Fibroblast of the conjunctiva (primary cell): Measurements from ENCODE around the gene KRTAP4-5.
"Not testable (repeated sequence)": the region's sequence is repeated elsewhere in the genome, so short reads cannot be mapped to it uniquely, and the experiment has no call there.

Experiments
- DNase-seq: peaks from one replicate; pipeline ENCODE4 v3.0.0-alpha.2; 2010; ENCODE audit warnings: low read depth

KRTAP4-5 gene

GRCh38 chr17:41147531-41148204 lies 2.0 kb downstream of the KRTAP4-5 start:
- no peak for DNase-seq

DNA sequence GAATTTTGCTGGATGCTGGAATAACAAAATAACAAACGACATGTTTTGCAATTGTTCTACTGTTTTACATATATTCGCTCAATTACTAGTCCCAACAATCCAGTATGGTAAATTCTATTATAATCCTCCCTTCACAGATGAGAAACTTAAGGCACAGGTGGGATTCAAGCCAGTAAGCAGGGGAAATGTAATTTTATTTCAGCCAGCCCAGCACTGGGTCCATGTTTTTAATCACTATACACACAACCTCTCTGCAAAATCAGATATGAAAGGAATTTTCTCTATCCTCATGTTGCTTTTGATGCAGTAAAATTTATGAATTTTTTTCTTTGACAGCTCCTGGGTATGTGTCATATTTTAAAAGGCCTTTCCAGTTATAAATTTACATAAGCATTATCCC lies 4.4 kb downstream of the KRTAP4-5 start:
- DNase-seq: no peak

GRCh38 chr17:41144846-41145245 lies 4.8 kb downstream of the KRTAP4-5 start:
- DNase-seq: no peak

DNA sequence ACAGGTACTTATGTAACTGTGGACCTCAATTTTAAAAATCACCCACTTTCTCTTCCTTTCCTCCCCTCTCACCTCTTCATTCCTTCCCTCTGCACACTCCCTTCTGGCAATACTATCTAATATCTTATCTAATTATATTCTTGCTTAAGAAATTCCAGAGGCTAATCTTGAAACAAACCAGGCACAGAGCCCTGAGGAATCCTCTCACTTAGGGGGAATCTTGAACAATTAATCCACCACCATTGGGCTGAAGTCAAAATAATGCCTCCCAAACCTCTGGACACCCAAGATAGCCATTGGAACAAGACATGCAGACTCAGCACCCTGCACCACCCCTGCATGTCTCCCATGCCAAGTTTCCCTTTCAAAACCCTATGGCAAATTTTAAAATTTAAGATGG lies 8.3 kb downstream of the KRTAP4-5 start:
- DNase-seq: no peak

GRCh38 chr17:41140360-41141131 lies 9.1 kb downstream of the KRTAP4-5 start, which contains the start of gene KRTAP4-6:
KRTAP4-6 (minus strand) TSS chr17:41140544; CDS start chr17:41140487, 57 bp downstream.
- peak; percentile 10 for DNase-seq

DNA sequence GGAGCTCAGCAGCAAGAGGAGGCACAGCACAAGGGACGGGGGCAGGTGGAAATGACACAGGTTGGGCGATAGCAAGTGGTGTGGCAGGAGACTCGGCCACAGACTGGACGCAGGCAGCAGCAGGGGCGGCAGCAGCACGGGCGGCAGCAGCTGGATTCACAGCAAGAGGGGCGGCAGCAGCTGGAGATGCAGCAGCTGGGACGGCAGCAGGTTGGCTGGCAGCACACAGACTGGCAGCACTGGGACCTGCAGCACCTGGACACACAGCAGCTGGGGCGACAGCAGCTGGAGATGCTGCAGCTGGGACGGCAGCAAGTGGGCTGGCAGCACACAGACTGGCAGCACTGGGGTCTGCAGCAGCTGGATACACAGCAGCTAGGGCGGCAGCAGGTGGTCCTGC lies 9.8 kb downstream of the KRTAP4-5 start:
- DNase-seq: not testable (repeated sequence)

DNA sequence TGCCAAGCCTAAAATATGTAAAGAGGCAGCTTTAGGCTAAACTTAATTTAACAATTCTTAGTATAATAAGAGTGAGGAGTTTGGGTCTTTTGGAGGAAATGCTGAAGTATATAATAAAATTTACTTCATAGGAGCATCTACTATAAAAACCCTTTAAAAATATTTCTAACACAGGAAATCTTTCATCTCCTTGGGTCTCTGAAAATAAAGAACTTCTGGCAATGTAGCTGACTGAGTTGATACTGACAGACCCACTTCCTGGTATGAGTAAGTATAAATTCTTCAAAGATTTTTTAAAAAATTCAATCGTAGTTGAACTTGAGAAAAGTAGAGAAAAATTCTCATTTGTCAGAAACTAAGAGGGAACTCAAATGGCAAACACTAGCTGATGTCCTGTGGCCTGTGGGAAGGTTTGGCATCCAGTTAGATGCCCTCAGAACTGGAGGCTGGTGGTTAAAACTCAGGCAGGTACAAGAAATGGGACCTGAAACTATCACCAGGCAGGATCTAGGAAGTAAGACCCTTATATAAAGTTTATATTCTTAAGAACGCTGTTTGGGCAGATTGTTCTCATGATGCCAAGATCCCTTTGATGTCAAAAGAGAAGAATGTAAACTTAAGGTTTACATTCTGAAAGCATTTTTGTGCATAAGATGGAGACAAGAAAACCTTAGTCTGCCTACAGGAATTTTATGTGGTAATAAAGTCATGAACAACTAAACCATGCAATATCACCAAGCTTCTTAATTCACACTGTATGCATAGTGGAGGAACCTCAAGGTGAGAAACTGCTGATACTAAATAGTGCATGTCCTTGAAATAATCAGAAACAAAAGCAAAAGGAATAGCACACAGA lies 15.5 kb downstream of the KRTAP4-5 start:
- no peak for DNase-seq

DNA sequence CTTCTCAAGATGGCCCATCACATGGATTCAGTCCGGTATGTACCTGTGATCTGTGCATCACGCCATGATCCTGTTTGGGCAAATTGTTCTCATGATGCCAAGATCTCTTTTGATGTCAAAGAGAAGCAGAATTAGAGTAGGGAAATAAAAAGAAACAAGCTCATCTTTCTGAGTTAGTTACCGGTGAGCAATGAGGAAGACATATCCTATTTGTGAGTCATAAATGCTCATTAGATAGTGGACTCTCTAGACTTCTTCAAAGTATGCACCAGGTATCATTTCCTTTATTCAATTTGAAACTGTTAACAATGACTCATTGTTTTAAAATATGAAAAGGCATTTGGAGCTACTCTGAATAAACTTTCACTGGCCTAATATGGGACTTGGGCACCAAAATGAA lies 17.6 kb downstream of the KRTAP4-5 start:
- no peak for DNase-seq

DNA sequence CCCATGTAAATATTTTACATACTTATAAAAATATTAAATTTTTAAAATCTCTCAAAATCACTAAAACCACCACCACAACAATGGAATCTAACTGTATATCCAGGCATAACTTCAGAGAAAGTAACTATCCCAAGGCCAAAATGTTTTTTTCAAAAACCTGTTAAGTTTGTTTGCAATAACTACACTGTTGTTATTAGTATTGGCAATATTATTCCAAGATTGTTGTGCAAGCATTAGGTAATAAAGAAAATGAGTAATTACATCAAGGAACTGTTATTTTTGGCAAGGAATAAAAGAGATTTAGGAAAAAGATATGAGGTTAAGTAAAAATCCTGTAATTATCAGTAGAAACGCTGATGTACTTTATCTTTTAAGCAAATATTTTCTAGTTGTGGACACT lies 22.3 kb downstream of the KRTAP4-5 start:
- DNase-seq: no peak

- DNase-seq: no peak
Observed at GRCh38 chr17:41126412-41126811, 23.2 kb downstream of the KRTAP4-5 start.

GRCh38 chr17:41125064-41125463 lies 24.6 kb downstream of the KRTAP4-5 start:
- DNase-seq: no peak

DNA sequence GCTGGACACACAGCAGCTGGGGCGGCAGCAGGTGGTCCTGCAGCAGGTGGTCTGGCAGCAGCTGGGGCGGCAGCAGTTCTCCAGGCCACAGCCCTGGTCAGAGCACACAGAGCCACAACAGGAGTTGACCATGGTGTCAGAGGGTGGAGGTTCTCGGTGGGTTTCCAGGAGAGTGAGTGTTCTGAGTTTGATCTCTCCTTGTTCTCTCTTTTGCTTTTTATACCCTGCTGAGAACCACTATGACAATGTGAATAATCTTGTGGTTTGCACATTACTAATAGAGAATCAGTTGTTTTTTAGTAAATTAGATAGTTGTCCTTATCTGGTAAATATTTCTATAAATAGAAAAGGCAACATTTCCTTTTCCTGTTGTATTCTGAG lies 25.6 kb downstream of the KRTAP4-5 start, which contains the start of gene KRTAP4-12:
Gene KRTAP4-12, minus strand, starts transcription at position 192 of the 381 bp plus-strand sequence. Its CDS starts 60 bp downstream, at position 132.
- not testable (repeated sequence) for DNase-seq

DNA sequence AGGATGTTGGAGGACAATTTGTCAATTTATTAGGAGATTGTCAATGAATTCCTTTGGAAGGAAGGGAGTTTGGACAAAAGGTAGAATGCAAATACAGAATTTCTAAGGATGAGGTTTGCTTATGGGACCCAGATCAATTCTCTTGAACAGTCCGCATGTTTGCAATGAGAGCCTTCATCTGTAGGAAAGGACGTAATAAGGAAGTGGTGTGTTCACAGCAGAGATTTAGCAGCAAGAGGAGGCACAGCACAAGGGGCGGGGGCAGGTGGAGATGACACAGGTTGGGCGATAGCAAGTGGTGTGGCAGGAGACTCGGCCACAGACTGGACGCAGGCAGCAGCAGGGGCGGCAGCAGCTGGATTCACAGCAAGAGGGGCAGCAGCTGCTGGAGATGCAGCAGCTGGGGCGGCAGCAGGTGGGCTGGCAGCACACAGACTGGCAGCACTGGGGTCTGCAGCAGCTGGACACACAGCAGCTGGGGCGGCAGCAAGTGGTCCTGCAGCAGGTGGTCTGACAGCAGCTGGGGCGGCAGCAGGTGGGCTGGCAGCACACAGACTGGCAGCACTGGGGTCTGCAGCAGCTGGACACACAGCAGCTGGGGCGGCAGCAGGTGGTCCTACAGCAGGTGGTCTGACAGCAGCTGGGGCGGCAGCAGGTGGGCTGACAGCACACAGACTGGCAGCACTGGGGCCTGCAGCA lies 26.2 kb downstream of the KRTAP4-5 start:
- not testable (repeated sequence) for DNase-seq

DNA sequence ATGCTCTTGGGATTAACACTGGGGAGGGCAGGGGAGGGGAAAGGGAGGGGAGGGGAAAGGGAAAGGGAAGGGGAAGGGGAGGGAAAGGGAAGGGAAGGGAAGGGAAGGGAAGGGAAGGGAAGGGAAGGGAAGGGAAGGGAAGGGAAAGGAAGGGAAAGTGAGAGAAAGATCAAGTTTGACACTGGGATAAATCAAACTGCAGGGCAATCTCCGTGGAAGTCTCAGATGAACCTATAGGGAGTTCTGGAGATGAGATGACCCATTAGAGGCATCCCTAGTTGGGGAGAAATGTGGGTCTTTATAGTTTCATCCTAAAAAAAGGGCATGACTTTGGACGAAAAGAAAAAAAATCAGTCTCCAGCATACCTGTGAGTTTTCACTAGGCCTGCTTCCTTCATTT lies 27.9 kb downstream of the KRTAP4-5 start:
- no peak for DNase-seq

GRCh38 chr17:41119696-41120690 lies 29.6 kb downstream of the KRTAP4-5 start:
- not testable (repeated sequence) for DNase-seq

GRCh38 chr17:41118721-41119120 lies 30.9 kb downstream of the KRTAP4-5 start:
- no peak for DNase-seq

- not testable (repeated sequence) for DNase-seq
Observed at GRCh38 chr17:41117846-41118386, 31.7 kb downstream of the KRTAP4-5 start, which contains the start of gene KRTAP4-11. KRTAP4-11 (minus strand) TSS chr17:41118373; CDS start chr17:41118315, 58 bp downstream.

DNA sequence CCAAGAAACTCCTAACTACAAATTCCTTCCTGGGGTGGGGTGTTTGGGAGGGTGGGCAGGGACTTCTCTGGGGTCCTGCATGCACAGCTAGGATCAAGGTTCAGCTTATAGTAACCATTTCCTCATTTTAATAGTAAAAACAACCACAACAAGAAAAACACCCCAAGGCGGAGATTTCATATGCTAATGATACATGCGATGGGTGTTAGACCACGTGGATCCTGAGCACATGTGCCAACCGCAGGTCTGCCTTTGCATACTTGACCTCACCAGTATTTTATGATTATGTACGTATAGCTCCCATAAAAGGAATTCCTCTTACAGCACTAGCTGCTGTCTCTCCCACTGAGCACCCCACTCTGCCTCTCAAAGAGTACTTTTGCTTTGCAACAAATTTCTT lies 33.3 kb downstream of the KRTAP4-5 start:
- DNase-seq: no peak

DNA sequence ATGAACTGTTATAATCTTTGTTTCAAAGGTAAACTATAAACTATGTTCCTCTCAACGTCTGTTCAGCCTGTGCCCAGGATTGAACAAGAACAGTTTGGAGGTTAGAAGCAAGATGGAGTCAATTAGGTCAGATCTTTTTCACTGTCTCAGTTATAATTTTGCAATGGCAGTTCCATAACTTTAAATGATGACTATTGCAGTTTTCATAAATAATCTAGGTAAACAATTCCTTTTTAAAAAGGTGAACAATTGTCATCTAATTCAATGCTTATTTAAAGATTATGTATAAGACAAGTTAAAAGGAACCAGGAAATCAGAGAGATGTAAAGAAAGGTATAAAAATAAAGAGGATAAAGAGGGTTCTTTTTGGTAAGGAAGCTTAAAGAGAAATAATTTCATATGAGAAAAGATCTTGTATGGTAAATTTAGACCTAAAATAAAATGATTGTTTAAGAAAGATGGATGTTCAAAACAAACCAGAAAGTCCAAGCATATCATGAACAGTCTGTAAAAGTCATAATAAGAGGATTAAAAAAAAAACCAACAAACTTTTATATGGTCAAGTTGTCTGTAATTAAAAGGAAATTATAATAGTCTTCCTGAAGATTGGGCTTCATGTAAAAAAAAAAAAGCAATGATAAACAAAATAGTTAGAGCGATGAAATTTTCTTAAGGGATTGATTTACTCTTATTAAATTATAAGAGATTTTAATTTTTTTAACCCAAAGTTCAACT lies 38.3 kb downstream of the KRTAP4-5 start:
- DNase-seq: no peak
